GM21381 (cell line): Measurements from ENCODE around the gene OGFOD1.

ENCODE experiments used
- ATAC-seq: cut with Tn5 transposase; IDR thresholded peaks from one replicate; pipeline ENCODE4 v1.9.1; 2021; ENCODE audit warnings: mild to moderate bottlenecking, moderate library complexity; ENCODE audit not compliant: unreplicated experiment

Gene OGFOD1

DNA sequence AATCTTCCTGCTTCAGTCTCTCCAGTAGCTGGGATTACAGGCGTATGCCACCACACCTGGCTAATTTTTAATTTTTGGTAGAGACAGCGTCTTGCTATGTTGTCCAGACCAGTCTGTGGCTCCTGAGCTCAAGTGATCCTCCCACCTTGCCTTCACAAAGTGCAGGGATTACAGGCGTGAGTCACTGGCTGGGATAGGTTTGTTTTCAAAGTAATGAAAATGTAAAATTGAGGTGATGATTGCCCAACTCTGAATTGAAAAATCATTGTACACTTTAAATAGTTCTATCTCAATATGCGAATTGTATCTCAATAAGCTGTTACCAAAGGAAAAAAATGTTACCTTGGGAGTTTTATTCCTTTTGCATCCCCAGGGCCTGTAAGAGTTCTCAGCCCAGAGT is 24.8 kb upstream of the OGFOD1 start:
- ATAC-seq: no peak

- ATAC-seq: no peak
Measured at GRCh38 chr16:56428091-56428490, 23.3 kb upstream of the OGFOD1 start.

DNA sequence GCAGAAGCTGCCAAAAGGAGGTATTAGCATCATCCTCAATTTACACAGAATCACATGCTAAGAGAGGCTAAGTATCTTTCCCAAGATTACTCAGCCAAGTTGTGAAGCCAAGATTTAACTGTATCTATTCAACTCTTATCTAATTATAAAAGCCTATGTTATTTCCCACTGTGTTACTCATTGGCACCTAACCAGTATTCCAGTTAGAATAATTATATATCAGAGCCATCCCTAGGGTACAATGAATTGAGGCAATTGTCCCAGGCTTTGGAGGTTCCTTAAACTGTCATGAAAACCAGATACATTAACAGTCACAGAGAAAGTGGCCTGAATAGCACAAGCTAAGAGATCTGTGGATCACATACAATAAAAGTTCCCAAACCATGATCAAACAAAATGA is 15.1 kb upstream of the OGFOD1 start:
- ATAC-seq: no peak

DNA sequence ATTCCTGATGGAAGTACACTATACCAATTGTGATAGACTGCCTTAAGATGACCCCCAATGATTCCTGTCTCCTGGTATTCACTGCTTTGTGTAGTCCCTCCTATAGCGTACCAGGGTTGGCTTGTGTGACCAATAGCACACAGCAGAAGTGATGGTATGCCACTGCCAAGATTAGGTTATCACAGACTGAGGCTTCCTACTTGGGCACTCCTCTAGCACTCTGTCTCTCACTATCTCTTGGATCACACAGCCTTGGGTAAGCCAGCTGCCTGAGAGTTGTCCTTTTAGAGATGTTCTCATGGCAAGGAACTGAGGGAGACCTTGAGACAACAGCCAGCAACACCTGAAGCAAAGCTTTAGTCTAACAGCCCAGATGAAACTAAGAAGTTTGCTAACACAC is 13.3 kb upstream of the OGFOD1 start:
- ATAC-seq: no peak

DNA sequence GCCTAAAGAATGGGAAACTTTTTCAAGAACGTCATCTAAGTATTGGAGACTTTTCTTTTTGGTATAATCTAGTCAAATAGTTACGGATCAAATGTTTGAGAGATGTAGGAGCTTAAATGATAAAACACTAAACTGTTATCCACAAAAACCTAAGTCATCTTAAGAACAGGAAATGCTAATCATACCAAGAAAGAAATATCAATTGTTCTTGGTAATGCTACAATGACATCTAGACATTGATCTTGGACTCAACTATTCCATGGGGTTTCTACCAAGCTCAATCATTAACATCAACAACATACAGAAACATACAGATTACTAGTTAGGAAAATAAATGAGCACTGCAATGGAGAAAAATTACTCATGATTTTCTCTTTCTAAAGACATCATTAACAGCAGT is 4.1 kb upstream of the OGFOD1 start:
- no peak for ATAC-seq

DNA sequence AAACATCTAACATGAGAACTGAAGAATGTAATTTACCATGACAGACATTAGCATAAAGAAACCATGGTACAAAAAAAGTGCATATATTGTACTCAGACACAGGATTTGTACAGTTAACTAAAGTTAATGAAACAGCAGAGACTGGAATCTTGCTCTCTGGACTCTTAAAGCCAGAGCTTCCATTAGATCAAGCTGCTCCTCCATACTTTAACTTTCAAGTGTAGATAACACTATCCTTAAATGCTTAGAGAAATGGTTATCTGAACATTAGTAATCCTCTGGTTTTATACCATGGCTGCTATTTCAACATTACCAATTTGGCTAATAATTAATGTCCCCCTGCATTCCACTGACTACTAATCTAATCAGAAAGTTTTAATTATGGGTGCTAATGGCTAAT is 3.3 kb upstream of the OGFOD1 start:
- ATAC-seq: no peak

- ATAC-seq: no peak
Measured at GRCh38 chr16:56450275-56450985, 924 bp upstream of the OGFOD1 start.

DNA sequence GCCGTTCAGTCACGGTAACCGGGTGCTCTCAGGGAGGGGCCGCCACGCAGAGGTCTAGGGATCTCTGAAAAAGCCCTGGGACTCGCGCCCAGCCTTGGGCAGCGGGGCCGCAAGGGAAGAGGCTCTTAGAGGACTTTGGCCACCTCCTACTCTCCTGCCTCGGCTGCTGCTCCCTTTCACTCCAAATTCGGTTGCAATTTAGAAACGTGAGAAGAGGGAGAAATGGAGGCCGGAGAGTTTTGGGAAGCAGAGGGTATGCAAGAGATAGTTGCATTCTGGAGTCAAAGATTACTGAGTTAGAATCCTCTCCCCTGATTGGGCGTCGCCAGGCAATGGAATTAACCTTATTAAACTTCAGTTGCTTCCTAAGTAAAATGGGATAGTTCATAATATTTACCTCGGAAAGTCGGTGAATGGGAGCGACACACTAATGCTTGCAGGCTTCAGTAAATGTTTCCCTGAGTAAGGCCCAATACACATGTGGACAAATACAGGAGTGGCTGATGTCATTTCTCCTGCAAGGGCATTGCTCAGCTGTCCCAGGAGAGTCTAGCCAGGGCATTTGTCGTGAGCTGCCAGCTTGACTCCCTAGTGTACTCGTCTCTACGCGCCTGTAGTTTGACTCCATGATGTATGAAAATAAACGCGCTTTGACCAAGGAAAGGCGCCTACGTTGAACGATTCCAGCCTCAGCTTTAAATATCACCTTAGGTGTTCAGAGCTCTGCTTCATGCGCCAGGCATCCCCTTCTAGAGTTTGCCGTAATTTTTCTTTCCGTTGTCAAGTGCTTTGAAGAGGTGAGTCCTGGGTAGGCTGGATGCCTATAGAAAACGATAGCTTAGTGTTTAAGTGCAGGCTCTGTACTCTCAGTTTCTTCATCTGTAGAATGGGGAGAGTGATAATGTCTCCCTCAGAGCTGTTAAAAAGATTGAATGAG is 667 bp downstream of the OGFOD1 start:
- ATAC-seq: peak; percentile 28

DNA sequence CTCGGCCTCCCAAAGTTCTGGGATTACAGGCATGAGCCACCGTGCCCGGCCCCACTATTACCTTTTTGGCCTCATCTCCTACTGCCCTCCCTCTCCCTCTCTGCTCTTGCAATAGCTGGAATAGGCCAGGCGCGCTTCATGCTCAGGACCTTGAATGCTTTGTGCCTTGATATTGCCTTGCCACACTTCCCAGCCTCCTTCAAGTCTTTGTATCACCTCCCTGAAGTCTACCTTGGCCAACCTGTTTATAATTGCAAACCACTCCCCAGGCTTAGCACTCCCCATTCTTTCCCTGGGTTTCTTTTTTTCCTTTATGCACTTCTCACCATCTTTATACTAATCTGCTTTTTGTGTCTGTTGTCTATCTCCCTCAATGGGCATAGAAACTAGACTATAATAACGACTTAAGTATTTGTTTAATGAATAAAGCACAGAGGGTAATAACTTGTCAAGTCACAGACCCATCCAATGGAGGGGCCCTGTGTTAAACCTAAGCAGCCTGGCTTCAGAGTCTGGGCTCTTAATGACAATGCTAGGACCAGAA is 6.6 kb downstream of the OGFOD1 start:
- no peak for ATAC-seq

DNA sequence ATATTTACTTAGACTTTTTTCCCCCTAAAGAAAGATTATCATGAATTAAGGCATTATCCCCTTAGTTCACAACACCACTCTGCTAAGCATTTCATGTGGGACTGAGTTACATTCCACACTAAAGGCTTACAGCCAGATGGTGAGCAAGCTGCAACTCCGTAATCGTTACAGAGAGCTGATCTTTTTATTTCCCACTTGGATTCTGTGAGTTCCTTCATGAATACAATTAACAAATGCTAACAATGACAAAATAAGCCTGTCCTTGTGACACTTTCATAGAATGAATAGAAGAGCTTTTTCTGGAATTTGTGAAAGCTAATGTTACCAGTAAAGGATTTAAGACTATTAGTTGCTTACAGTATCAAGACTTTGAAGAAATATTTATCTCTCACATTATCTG is 8.7 kb downstream of the OGFOD1 start:
- ATAC-seq: no peak

GRCh38 chr16:56462064-56462796 is 10.9 kb downstream of the OGFOD1 start:
- ATAC-seq: no peak

GRCh38 chr16:56463153-56463552 is 11.8 kb downstream of the OGFOD1 start:
- ATAC-seq: no peak

GRCh38 chr16:56466344-56466743 is 15.0 kb downstream of the OGFOD1 start:
- ATAC-seq: no peak

GRCh38 chr16:56468800-56469199 is 17.4 kb downstream of the OGFOD1 start:
- no peak for ATAC-seq

- ATAC-seq: no peak
Measured at GRCh38 chr16:56469748-56470147, 18.4 kb downstream of the OGFOD1 start.

DNA sequence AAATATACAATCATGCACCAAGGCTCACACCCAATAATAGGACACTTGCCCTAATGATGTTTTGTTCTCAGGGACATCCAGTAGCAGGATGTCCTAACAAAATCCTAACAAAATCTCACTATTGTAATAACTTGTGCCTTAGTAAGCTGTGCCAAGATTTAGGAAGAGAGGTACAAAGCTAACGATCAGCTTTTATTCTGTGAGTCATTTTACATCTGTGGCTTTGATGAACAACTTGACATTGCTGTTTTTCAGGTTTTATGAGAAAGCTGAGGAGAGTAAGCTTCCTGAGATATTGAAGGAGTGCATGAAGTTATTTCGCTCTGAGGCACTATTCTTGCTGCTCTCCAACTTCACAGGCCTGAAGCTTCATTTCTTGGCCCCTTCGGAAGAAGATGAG is 18.9 kb downstream of the OGFOD1 start:
- ATAC-seq: no peak

DNA sequence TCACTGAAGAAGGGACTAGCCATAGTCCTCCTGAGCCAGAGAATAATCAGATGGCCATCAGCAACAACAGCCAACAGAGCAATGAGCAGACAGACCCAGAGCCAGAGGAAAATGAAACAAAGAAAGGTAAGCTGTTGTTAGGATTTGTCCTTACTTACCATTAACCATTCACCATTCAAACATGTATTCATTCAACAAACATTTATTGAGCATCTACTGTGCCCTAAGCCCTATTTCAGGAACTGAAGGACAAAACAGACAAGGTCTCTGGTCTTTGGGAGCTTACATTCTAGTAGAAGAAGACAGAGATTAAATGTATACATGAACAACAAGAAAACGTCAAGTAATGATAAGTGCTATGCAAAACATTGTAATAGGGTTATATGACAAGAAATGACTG is 19.3 kb downstream of the OGFOD1 start:
- ATAC-seq: no peak

- no peak for ATAC-seq
Measured at GRCh38 chr16:56475201-56475600, 23.8 kb downstream of the OGFOD1 start.

- ATAC-seq: no peak
Measured at GRCh38 chr16:56477096-56477878, 25.9 kb downstream of the OGFOD1 start.

DNA sequence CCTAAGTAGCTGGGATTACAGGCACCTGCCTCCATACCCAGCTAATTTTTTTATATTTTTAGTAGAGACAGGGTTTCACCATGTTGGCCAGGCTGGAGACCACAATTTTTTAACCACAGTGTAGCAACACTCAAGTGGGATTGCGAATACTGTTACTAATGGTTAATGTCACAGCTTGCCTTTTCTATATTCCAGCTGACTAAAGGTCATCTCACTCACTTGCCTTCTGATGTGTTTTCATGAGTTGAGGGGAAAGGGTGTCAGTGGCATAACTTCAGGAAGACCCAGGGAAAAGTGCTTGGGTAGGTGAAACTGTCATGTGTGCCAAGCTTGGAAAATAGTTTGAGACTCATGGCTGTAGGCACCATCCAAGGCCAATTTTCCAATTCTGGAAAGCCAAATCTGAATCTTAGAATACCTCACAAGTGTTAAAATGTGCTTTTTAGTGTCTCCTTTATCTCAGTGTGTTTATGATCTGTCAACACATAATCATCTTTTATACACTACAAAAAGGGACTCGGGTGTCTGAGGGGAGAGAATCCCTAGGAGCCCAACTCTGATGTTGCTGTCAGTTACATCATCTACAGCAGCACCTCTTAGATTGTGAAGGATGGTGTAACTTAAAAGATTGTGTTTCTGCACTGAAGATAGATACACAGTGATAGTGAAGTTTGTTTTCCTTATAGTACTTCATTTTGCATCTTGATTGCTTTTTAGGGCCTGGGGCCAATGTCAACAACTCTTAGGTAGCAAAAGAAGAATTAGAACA is 27.1 kb downstream of the OGFOD1 start:
- no peak for ATAC-seq
